B cell (primary cell): Measurements from ENCODE around the gene ERRFI1. TPM values are rescaled to one million over a fixed set of nuclear protein-coding genes. Genes with fewer than 3 reads are reported as not detected.

ENCODE experiments used
- ATAC-seq: fragments of 200-7000 bp; cut with Tn5 transposase; one replicate; pipeline ENCODE4 v1.10.0; 2021; ENCODE audit warnings: low read depth, mild to moderate bottlenecking, moderate number of reproducible peaks, moderate library complexity
- CTCF ChIA-PET: fragments of 350-600 bp; sonication (Branson Sonifier 250); formaldehyde crosslinking; loops from one replicate; lab custom pipeline; 2021; ENCODE audit warnings: antibody characterized with exemption, inconsistent platforms; lab: Charles Lee
- POLR2A ChIA-PET: fragments of 350-600 bp; sonication (Branson Sonifier 250); formaldehyde crosslinking; loops from one replicate; lab custom pipeline; 2021; ENCODE audit warnings: antibody characterized with exemption; lab: Charles Lee
- DNase-seq: peaks from one replicate; pipeline ENCODE4 v3.0.0; 2013
- H2AFZ ChIP-seq: 2 replicates; pipeline ENCODE4 v1.6.1; 2012; ENCODE audit warnings: mild to moderate bottlenecking, low read depth, low read length; ENCODE audit not compliant: insufficient read depth, poor library complexity, severe bottlenecking
- H3K27ac ChIP-seq, 2 donors: 1 replicate in 1 of 2; 2 replicates in 1 of 2; pipeline ENCODE4 v1.5.1; 2012 to 2013; ENCODE audit warnings: low read length in 2 of 2, mild to moderate bottlenecking in 2 of 2, moderate library complexity in 1 of 2
- H3K27me3 ChIP-seq, 4 experiments: fragments of 200-600 bp in 1 of 4; sonication (generic) in 1 of 4; replicated peaks in 1 of 4; 1 replicate in 2 of 4; 2 replicates in 2 of 4; pipeline versions ENCODE4 v1.6.1 to v1.7.0; 2013 to 2016; ENCODE audit warnings: low read length in 3 of 4, mild to moderate bottlenecking in 2 of 4, mixed read lengths in 1 of 4, moderate library complexity in 1 of 4; ENCODE audit not compliant: insufficient read depth in 4 of 4, control insufficient read depth in 3 of 4; ENCODE audit errors: control extremely low read depth in 1 of 4
- H3K36me3 ChIP-seq, 2 experiments: replicated peaks in 1 of 2; 1 replicate in 1 of 2; 2 replicates in 1 of 2; pipeline versions ENCODE4 v1.6.1 to v1.7.1; 2013; ENCODE audit warnings: low read length in 1 of 2; ENCODE audit not compliant: insufficient read depth in 2 of 2, control insufficient read depth in 1 of 2; ENCODE audit errors: control extremely low read depth in 1 of 2, extremely low read depth in 1 of 2
- H3K4me1 ChIP-seq, 2 donors: fragments of 200-600 bp in 1 of 2; sonication (generic) in 1 of 2; 1 replicate in 1 of 2; 2 replicates in 1 of 2; pipeline versions ENCODE4 v1.5.1 to v1.6.1; 2013 to 2017; ENCODE audit warnings: low read length in 2 of 2; ENCODE audit not compliant: control insufficient read depth in 2 of 2, insufficient read depth in 2 of 2
- H3K4me2 ChIP-seq: replicated peaks from 2 replicates; pipeline ENCODE3; 2012; ENCODE audit warnings: mild to moderate bottlenecking, low read depth, low read length; ENCODE audit not compliant: poor library complexity, severe bottlenecking
- H3K4me3 ChIP-seq, 5 experiments: fragments of 200-600 bp in 1 of 5; sonication (generic) in 1 of 5; 1 replicate in 3 of 5; 2 replicates in 2 of 5; pipeline versions ENCODE4 v1.5.1 to v1.7.0; 2011 to 2016; ENCODE audit warnings: low read length in 4 of 5, mild to moderate bottlenecking in 4 of 5, low read depth in 2 of 5, control low read depth in 1 of 5, moderate library complexity in 1 of 5; ENCODE audit not compliant: insufficient read depth in 1 of 5; ENCODE audit errors: control extremely low read depth in 1 of 5, extremely low read depth in 1 of 5
- H3K79me2 ChIP-seq: fragments of 200-600 bp; sonication (generic); one replicate; pipeline ENCODE4 v1.6.0; 2016; ENCODE audit warnings: low read length; ENCODE audit not compliant: control insufficient read depth, insufficient read depth
- H3K9ac ChIP-seq: fragments of 200-600 bp; sonication (generic); 2 replicates; pipeline ENCODE4 v1.6.1; 2017; ENCODE audit warnings: mild to moderate bottlenecking, low read length, moderate library complexity
- H3K9me3 ChIP-seq, 3 donors: one replicate each; pipeline versions ENCODE4 v1.6.1 to v1.7.1; 2013; ENCODE audit warnings: low read length in 2 of 3; ENCODE audit not compliant: control insufficient read depth in 2 of 3, insufficient read depth in 1 of 3; ENCODE audit errors: control extremely low read depth in 1 of 3
- H4K20me1 ChIP-seq: 2 replicates; pipeline ENCODE4 v1.6.0; 2012; ENCODE audit warnings: mild to moderate bottlenecking, low read length; ENCODE audit not compliant: insufficient read depth, control insufficient read depth, poor library complexity, severe bottlenecking
- H3K27ac Mint-ChIP-seq: one replicate; pipeline ENCODE4 v1.8.0; 2021; ENCODE audit warnings: mixed read lengths
- H3K27me3 Mint-ChIP-seq: one replicate; pipeline ENCODE4 v1.8.0; 2021; ENCODE audit warnings: mixed read lengths
- H3K4me1 Mint-ChIP-seq: one replicate; pipeline ENCODE4 v1.8.0; 2021; ENCODE audit warnings: mixed read lengths
- H3K4me3 Mint-ChIP-seq: one replicate; pipeline ENCODE4 v1.8.0; 2021; ENCODE audit warnings: mixed read lengths
- H3K9me3 Mint-ChIP-seq: one replicate; pipeline ENCODE4 v1.8.0; 2022; ENCODE audit warnings: mixed read lengths; ENCODE audit not compliant: insufficient read depth
- CTCF ChIP-seq: fragments of 200-600 bp; IDR thresholded peaks from one replicate; pipeline ENCODE4 v1.8.0; 2022; ENCODE audit warnings: antibody characterized with exemption, mild to moderate bottlenecking
- EZH2 ChIP-seq: IDR thresholded peaks from 2 replicates; pipeline ENCODE4 v1.6.1; 2012; ENCODE audit warnings: borderline replicate concordance, low read depth, mild to moderate bottlenecking, moderate library complexity, low read length; ENCODE audit not compliant: insufficient read depth, poor library complexity, severe bottlenecking
- WGBS: methylation state at CpG from one replicate; pipeline ENCODE4 v1.1.5; 2013; ENCODE audit warnings: missing lambda C conversion rate; ENCODE audit not compliant: insufficient coverage; 5-methylcytosine and 5-hydroxymethylcytosine counted together
- intact Hi-C: fragments of 100-400 bp; cut with micrococcal nuclease; formaldehyde crosslinking; loops from one replicate; pipeline ENCODE4 v1.10.0; 2022
- polyA plus RNA-seq: library from polyadenylated mRNA; depleted of rRNA; stranded (reverse); fragments of >200 nt; gene quantifications from 2 replicates; pipeline ENCODE4 v1.2.3, GENCODE V29; 2012
- total RNA-seq, 2 donors: library from RNA; stranded (reverse); fragments of 120-200 nt in 1 of 2; gene quantifications; 1 replicate in 1 of 2; 2 replicates in 1 of 2; pipeline versions ENCODE4 v1.2.3 to v1.2.4, GENCODE V29; 2013 to 2022

The ERRFI1 gene
- total and polyA plus RNA-seq, 2 donors (not counting 1 experiment from before 2014, with no cell fraction given): 1.5 to 2.0 TPM

GRCh38 chr1:8047686-8048445, 21.8 kb upstream of the ERRFI1 start:
- H3K9me3 ChIP-seq: peaks cover 0 to 9% (median 2%) of the 10 kb centered on the region in 3 donors
- ChIA-PET CTCF (no interaction called here), POLR2A (no interaction called here)
- no peak overlapping the region for H2AFZ ChIP-seq
- H3K36me3 ChIP-seq: no peaks in the 10 kb centered on the region
- H3K4me2 ChIP-seq: no peak overlapping the region
- no peak overlapping the region for H3K9ac ChIP-seq
- H3K27ac ChIP-seq: no peak overlapping the region
- no peak for ATAC-seq
- H3K27me3 ChIP-seq: no peaks in the 10 kb centered on the region
- peaks cover 22% of the 10 kb centered on the region for H3K27me3 Mint-ChIP-seq
- no peak overlapping the region for H3K4me3 Mint-ChIP-seq
- no peak for DNase-seq
- H3K4me1 Mint-ChIP-seq: no peaks in the 10 kb centered on the region
- TF ChIP-seq CTCF (no peak), EZH2 (no peak)
- intact Hi-C loops: no loop called here
- no peaks in the 10 kb centered on the region for H4K20me1 ChIP-seq
- H3K27ac Mint-ChIP-seq: no peak overlapping the region
- 92% methylated on average over 2 of the region's 7 CpGs for WGBS
- H3K9me3 Mint-ChIP-seq: no peaks in the 10 kb centered on the region
- H3K79me2 ChIP-seq: no peaks in the 10 kb centered on the region
- no peak overlapping the region for H3K4me3 ChIP-seq
- H3K4me1 ChIP-seq: no peaks in the 10 kb centered on the region

- Histone ChIP-seq H3K4me3 (no peak overlapping the region), H3K79me2 (no peaks in the 10 kb centered on the region), H3K27me3 (no peaks in the 10 kb centered on the region), H3K27ac (no peak overlapping the region), H3K9ac (no peak overlapping the region), H3K4me1 (no peaks in the 10 kb centered on the region), H2AFZ (no peak overlapping the region), H3K9me3 (peaks cover 2 to 9% (median 3%) of the 10 kb centered on the region in 3 donors), H3K36me3 (no peaks in the 10 kb centered on the region), H3K4me2 (no peak overlapping the region), H4K20me1 (no peaks in the 10 kb centered on the region)
- H3K4me3 Mint-ChIP-seq: no peak overlapping the region
- CTCF ChIA-PET: no interaction called here
- WGBS: 100% methylated on average over 1 of the region's 3 CpGs
- H3K27ac Mint-ChIP-seq: no peak overlapping the region
- DNase-seq: no peak
- intact Hi-C loops: no loop called here
- no peak for ATAC-seq
- peaks cover 22% of the 10 kb centered on the region for H3K27me3 Mint-ChIP-seq
- no peaks in the 10 kb centered on the region for H3K4me1 Mint-ChIP-seq
- no peak for TF ChIP-seq CTCF
- TF ChIP-seq EZH2: no peak
- no peaks in the 10 kb centered on the region for H3K9me3 Mint-ChIP-seq
- POLR2A ChIA-PET: no interaction called here
Measured at GRCh38 chr1:8047112-8047511, 21.0 kb upstream of the ERRFI1 start.
